ENCODE measurements around the gene KIF13A. TPM values are rescaled to one million over a fixed set of nuclear protein-coding genes. Genes with fewer than 3 reads are reported as not detected.

The KIF13A gene
- total and polyA plus RNA-seq, 9 of the 15 experiments (the other 6 are each of a cell fraction or from before 2014, with no cell fraction given): 3.6 to 44.3 (median 29.7) TPM

- TF ChIP-seq MAZ (CRISPR knock-in tag; conservative IDR thresholded peaks at IDR 0.05 in 1 of 2, IDR thresholded peaks at IDR 0.05 in 1 of 2): no peak
- no peak; the same call in 1 of the 2 replicates for TF ChIP-seq HMBOX1 (IDR thresholded peaks at IDR 0.05)
- TF ChIP-seq DMBX1 (CRISPR knock-in tag; IDR thresholded peaks at IDR 0.05; ENCODE audit: borderline replicate concordance): no peak
- TF ChIP-seq BMI1 (IDR thresholded peaks at IDR 0.05; ENCODE audit: low read length): no peak
- TF ChIP-seq CBFA2T2 (conservative IDR thresholded peaks at IDR 0.05): 0 out of 2 replicates have a peak, but pooled peaks have one; percentile 26
- no peak for TF ChIP-seq ZKSCAN8 (CRISPR knock-in tag; IDR thresholded peaks at IDR 0.05)
- TF ChIP-seq ZBTB17 (CRISPR knock-in tag; IDR thresholded peaks at IDR 0.05): no peak
- TF ChIP-seq ZNF134 (CRISPR knock-in tag; conservative IDR thresholded peaks at IDR 0.05): no peak
- TF ChIP-seq POU5F1 (IDR thresholded peaks at IDR 0.05; ENCODE audit: borderline replicate concordance, low read depth, low read length, partially characterized antibody): no peak
- no peak for TF ChIP-seq HEY1 (CRISPR knock-in tag; IDR thresholded peaks at IDR 0.05; ENCODE audit: borderline replicate concordance)
- TF ChIP-seq JUND (IDR thresholded peaks at IDR 0.05; ENCODE audit: borderline replicate concordance, low read depth, low read length): peak; percentile 99
- TF ChIP-seq JUND (tag; IDR thresholded peaks at IDR 0.05; ENCODE audit: borderline replicate concordance, low read depth, low read length): peak; percentile 95; the same call in 2 of the 3 replicates
- TF ChIP-seq ZNF311 (CRISPR knock-in tag; IDR thresholded peaks at IDR 0.05): no peak
- TF ChIP-seq ZNF23 (CRISPR knock-in tag; IDR thresholded peaks at IDR 0.05): no peak
- TF ChIP-seq ZNF75A (CRISPR knock-in tag; IDR thresholded peaks at IDR 0.05): no peak
- no peak for TF ChIP-seq GTF2A2 (tag; IDR thresholded peaks at IDR 0.05)
- no peak for TF ChIP-seq SMAD1 (IDR thresholded peaks at IDR 0.05; ENCODE audit: low read depth, low read length, partially characterized antibody)
- TF ChIP-seq ZBTB34 (CRISPR knock-in tag; IDR thresholded peaks at IDR 0.05): no peak
- no peak for TF ChIP-seq ARID3B (CRISPR knock-in tag; IDR thresholded peaks at IDR 0.05; ENCODE audit: borderline replicate concordance)
- no peak; the same call in 1 of the 2 replicates for TF ChIP-seq POLR2H (tag; IDR thresholded peaks at IDR 0.05; ENCODE audit: low read depth)
- no peak for TF ChIP-seq THRB (CRISPR knock-in tag; conservative IDR thresholded peaks at IDR 0.05)
- no peak for TF ChIP-seq YBX1 (IDR thresholded peaks at IDR 0.05)
- no peak for TF ChIP-seq TCF7L2 (IDR thresholded peaks at IDR 0.05; ENCODE audit: low read depth, low read length)
Measured at GRCh38 chr6:17971128-17972073, 16.0 kb downstream of the KIF13A start (continued).
